ENCODE data around the gene ZBTB16. TPM values are rescaled to one million over a fixed set of nuclear protein-coding genes. Genes with fewer than 3 reads are reported as not detected.

Gene ZBTB16
- total and polyA plus RNA-seq, 2 of the 13 experiments (the other 11 are each of a cell fraction or from before 2014, with no cell fraction given) = not detected

DNA sequence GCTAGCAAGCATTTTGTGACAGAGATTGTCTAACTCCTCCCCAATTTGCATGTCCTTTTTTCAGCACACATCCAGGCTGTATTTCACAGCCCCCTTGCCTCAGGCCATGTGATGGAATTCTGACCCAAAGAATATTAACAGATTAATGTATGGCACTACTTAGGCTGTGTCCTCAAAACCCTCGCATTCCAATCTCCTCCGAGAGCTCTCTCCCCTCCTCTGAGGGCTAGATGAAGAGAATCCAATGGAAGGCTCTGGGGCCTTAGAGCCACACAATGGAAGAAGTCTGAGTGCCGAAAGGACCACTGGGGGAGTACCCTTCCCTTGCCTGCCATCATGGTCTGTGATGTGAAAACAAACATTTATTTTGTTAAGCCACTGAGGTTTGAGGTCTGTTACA, 223.0 kb downstream of the ZBTB16 start:
- Histone ChIP-seq H3K36me3 (replicated peaks in 1 of 2; ENCODE audit: control insufficient read depth in 1 of 2, insufficient read depth in 2 of 2, low read length in 2 of 2) (no peaks in the 10 kb centered on the region), H3K9me3 (ENCODE audit: low read length) (no peaks in the 10 kb centered on the region), H3K4me3 (replicated peaks in 1 of 3; ENCODE audit: insufficient read depth in 1 of 3, low read depth in 2 of 3, low read length in 3 of 3) (no peak overlapping the region), H3K9ac (ENCODE audit: insufficient read depth, low read depth, low read length) (no peak overlapping the region), H2AFZ (ENCODE audit: low read length) (no peak overlapping the region), H3K4me1 (ENCODE audit: insufficient read depth, low read length) (no peaks in the 10 kb centered on the region), H3K79me2 (ENCODE audit: insufficient read depth, low read length) (no peaks in the 10 kb centered on the region), H3K27me3 (ENCODE audit: control insufficient read depth in 1 of 2, insufficient read depth in 2 of 2, low read length in 2 of 2) (peaks cover 4% of the 10 kb centered on the region in 2 experiments; a peak in 3 of 5 replicates), H3K27ac (ENCODE audit: extremely low read length, insufficient read depth, low read length) (no peak overlapping the region), H4K20me1 (ENCODE audit: insufficient read depth, low read length) (no peaks in the 10 kb centered on the region), H3K4me2 (ENCODE audit: low read depth, low read length) (no peak overlapping the region)
- in situ Hi-C loops (cut with HindIII; ENCODE audit: extremely low pct_ligation_motif_present, low pct_unique_long_range_greater_than_20kb) = loop anchor here (10.0 kb wide), 1 partner anchor 482 kb away; no protein-coding TSS in a partner anchor
- no peak for FAIRE-seq
- CTCF ChIA-PET (ENCODE audit: low intra/inter-chr PET ratio, low total read pairs) = no interaction called here
- intact Hi-C loops (cut with micrococcal nuclease; ENCODE audit: unreplicated experiment) = no loop called here
- no peak for TF ChIP-seq ZNF543 (CRISPR knock-in tag; IDR thresholded peaks at IDR 0.05)
- TF ChIP-seq, protein P1, sequence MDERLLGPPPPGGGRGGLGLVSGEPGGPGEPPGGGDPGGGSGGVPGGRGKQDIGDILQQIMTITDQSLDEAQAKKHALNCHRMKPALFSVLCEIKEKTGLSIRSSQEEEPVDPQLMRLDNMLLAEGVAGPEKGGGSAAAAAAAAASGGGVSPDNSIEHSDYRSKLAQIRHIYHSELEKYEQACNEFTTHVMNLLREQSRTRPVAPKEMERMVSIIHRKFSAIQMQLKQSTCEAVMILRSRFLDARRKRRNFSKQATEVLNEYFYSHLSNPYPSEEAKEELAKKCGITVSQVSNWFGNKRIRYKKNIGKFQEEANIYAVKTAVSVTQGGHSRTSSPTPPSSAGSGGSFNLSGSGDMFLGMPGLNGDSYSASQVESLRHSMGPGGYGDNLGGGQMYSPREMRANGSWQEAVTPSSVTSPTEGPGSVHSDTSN (CRISPR knock-in tag; IDR thresholded peaks at IDR 0.05) = no peak
- TF ChIP-seq AHR (CRISPR knock-in tag; IDR thresholded peaks at IDR 0.05) = no peak
- no peak for TF ChIP-seq SRSF4 (IDR thresholded peaks at IDR 0.05; ENCODE audit: low read depth, low read length, poor library complexity, severe bottlenecking)
- POLR2A ChIA-PET = no interaction called here
- no TSS peak for BruUV-seq (replicated peaks)
- no peak for DNase-seq (ENCODE audit: low spot score)
- no peak for ATAC-seq
- WGBS (ENCODE audit: low lambda C conversion rate) = 48% methylated on average over 3 of the region's 3 CpGs

DNA sequence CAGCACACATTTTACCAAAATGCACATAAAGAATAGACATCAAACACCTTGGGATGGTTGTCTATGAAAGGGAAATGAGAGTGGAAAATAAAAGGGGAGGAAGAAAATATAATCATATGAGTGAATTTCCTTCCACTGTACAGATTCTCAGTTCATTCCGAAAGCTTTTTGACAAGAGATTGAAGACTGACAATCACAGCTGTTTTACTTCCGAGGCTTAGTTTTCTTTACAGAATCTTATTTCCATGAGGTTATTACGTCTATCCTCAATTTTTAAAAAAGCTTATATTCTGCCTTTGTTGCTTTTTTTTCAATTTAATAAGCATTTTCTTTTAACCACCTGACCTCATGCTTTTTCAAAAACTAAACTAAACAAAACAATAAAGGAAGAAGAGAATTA, 223.9 kb downstream of the ZBTB16 start:
- H3K9ac ChIP-seq (ENCODE audit: insufficient read depth, low read depth, low read length) = no peak overlapping the region
- H3K4me1 ChIP-seq (ENCODE audit: insufficient read depth, low read length) = no peaks in the 10 kb centered on the region
- no peak overlapping the region for H3K27ac ChIP-seq (ENCODE audit: extremely low read length, insufficient read depth, low read length)
- intact Hi-C loops (cut with micrococcal nuclease; ENCODE audit: unreplicated experiment) = no loop called here
- no peak for ATAC-seq
- ChIA-PET POLR2A (no interaction called here), CTCF (ENCODE audit: low intra/inter-chr PET ratio, low total read pairs) (no interaction called here)
- H3K9me3 ChIP-seq (ENCODE audit: low read length) = no peaks in the 10 kb centered on the region
- H3K27me3 ChIP-seq (ENCODE audit: control insufficient read depth in 1 of 2, insufficient read depth in 2 of 2, low read length in 2 of 2) = peaks cover 4% of the 10 kb centered on the region in 2 experiments; a peak in 3 of 5 replicates
- in situ Hi-C loops (cut with HindIII; ENCODE audit: extremely low pct_ligation_motif_present, low pct_unique_long_range_greater_than_20kb) = loop anchor here (10.0 kb wide), 1 partner anchor 481 kb away; no protein-coding TSS in a partner anchor
- no peaks in the 10 kb centered on the region for H3K36me3 ChIP-seq (replicated peaks in 1 of 2; ENCODE audit: control insufficient read depth in 1 of 2, insufficient read depth in 2 of 2, low read length in 2 of 2)
- no peak overlapping the region for H3K4me2 ChIP-seq (ENCODE audit: low read depth, low read length)
- FAIRE-seq = no peak
- H3K4me3 ChIP-seq (replicated peaks in 1 of 3; ENCODE audit: insufficient read depth in 1 of 3, low read depth in 2 of 3, low read length in 3 of 3) = no peak overlapping the region
- DNase-seq (ENCODE audit: low spot score) = no peak
- no peak for TF ChIP-seq ATM (IDR thresholded peaks at IDR 0.05; ENCODE audit: borderline replicate concordance)
- TF ChIP-seq MEF2D (CRISPR knock-in tag; IDR thresholded peaks at IDR 0.05) = no peak
- no peak for TF ChIP-seq CHCHD3 (CRISPR knock-in tag; IDR thresholded peaks at IDR 0.05)
- TF ChIP-seq ZSCAN31 (CRISPR knock-in tag; IDR thresholded peaks at IDR 0.05; ENCODE audit: low read depth) = no peak
- TF ChIP-seq SP1 (IDR thresholded peaks at IDR 0.05) = no peak
- TF ChIP-seq SP1 (CRISPR knock-in tag; IDR thresholded peaks at IDR 0.05) = no peak
- no peak for TF ChIP-seq GZF1 (CRISPR knock-in tag; IDR thresholded peaks at IDR 0.05)
- no peak for TF ChIP-seq SSRP1 (CRISPR knock-in tag; IDR thresholded peaks at IDR 0.05)
- TF ChIP-seq NAIF1 (CRISPR knock-in tag; IDR thresholded peaks at IDR 0.05; ENCODE audit: borderline replicate concordance) = no peak
- H2AFZ ChIP-seq (ENCODE audit: low read length) = no peak overlapping the region
- H4K20me1 ChIP-seq (ENCODE audit: insufficient read depth, low read length) = no peaks in the 10 kb centered on the region
- H3K79me2 ChIP-seq (ENCODE audit: insufficient read depth, low read length) = no peaks in the 10 kb centered on the region
- 38% methylated on average over 3 of the region's 3 CpGs for WGBS (ENCODE audit: low lambda C conversion rate)
- no TSS peak for BruUV-seq (replicated peaks)

Measured in HepG2 (cell line).